HepG2 (cell line): ENCODE data around the gene ZNF777. TPM values are rescaled to one million over a fixed set of nuclear protein-coding genes. Genes with fewer than 3 reads are reported as not detected.

Experiments
- ATAC-seq: fragments of 200-7000 bp; cut with Tn5 transposase; 3 replicates; pipeline ENCODE4 v1.9.1; 2020; ENCODE audit warnings: mild to moderate bottlenecking, moderate library complexity
- BruUV-seq: library from RNA; stranded (reverse); fragments of 400-500 nt; replicated peaks from 2 replicates; lab custom pipeline; 2021; lab: Mats Ljungman, UMichigan
- CTCF ChIA-PET: fragments of 300-600 bp; formaldehyde crosslinking; extraction: SDS; loops from one replicate; lab custom pipeline; 2021; ENCODE audit warnings: low total read pairs, inconsistent platforms, low intra/inter-chr PET ratio; lab: Yijun Ruan, JAX
- POLR2A ChIA-PET: fragments of 350-600 bp; sonication (Branson Sonifier 250); formaldehyde crosslinking; loops from one replicate; lab custom pipeline; 2020; ENCODE audit warnings: antibody characterized with exemption, inconsistent platforms; lab: Yijun Ruan, JAX
- DNase-seq: peaks from one replicate; pipeline ENCODE4 v3.0.0-alpha.2; 2015; ENCODE audit warnings: low spot score
- FAIRE-seq: peaks from 3 replicates; lab custom pipeline; 2011; peaks lifted over from hg19 to GRCh38; lab: Jason Lieb, UNC
- H2AFZ ChIP-seq: one replicate; pipeline ENCODE4 v1.6.1; 2011; ENCODE audit warnings: low read length, inconsistent platforms
- H3K27ac ChIP-seq: fragments of 300-600 bp; 3 replicates; pipeline ENCODE4 v1.8.0; 2011; ENCODE audit warnings: mixed run types, mild to moderate bottlenecking, mixed read lengths, low read length, inconsistent platforms; ENCODE audit not compliant: insufficient read depth; ENCODE audit errors: extremely low read length
- H3K27me3 ChIP-seq, 2 experiments: fragments of 200-600 bp in 1 of 2; 2 replicates in 1 of 2; 3 replicates in 1 of 2; pipeline versions ENCODE4 v1.6.0 to v1.8.0; 2011; ENCODE audit warnings: low read length in 2 of 2, mild to moderate bottlenecking in 2 of 2, moderate library complexity in 2 of 2, inconsistent platforms in 1 of 2; ENCODE audit not compliant: insufficient read depth in 2 of 2, control insufficient read depth in 1 of 2
- H3K36me3 ChIP-seq, 2 experiments: fragments of 200-600 bp in 1 of 2; replicated peaks in 1 of 2; 2 replicates in 1 of 2; 3 replicates in 1 of 2; pipeline versions ENCODE4 v1.5.1 to v1.8.0; 2011; ENCODE audit warnings: low read length in 2 of 2, inconsistent platforms in 1 of 2; ENCODE audit not compliant: insufficient read depth in 2 of 2, control insufficient read depth in 1 of 2
- H3K4me1 ChIP-seq: 2 replicates; pipeline ENCODE4 v1.5.1; 2012; ENCODE audit warnings: low read length, inconsistent platforms; ENCODE audit not compliant: insufficient read depth
- H3K4me2 ChIP-seq: 2 replicates; pipeline ENCODE4 v1.6.0; 2011; ENCODE audit warnings: low read depth, low read length, inconsistent platforms
- H3K4me3 ChIP-seq, 3 experiments: fragments of 200-600 bp in 1 of 3; sonication (generic), shearing (Covaris generic) in 1 of 3; replicated peaks in 1 of 3; 2 replicates each; pipeline ENCODE4 v1.5.1; 2011 to 2016; ENCODE audit warnings: low read length in 3 of 3, inconsistent platforms in 2 of 3, low read depth in 2 of 3, mild to moderate bottlenecking in 2 of 3, control low read depth in 1 of 3, mixed read lengths in 1 of 3; ENCODE audit not compliant: insufficient read depth in 1 of 3
- H3K79me2 ChIP-seq: one replicate; pipeline ENCODE4 v1.6.1; 2011; ENCODE audit warnings: low read length, inconsistent platforms; ENCODE audit not compliant: insufficient read depth
- H3K9ac ChIP-seq: 2 replicates; pipeline ENCODE4 v1.6.0; 2011; ENCODE audit warnings: mild to moderate bottlenecking, low read depth, low read length, inconsistent platforms; ENCODE audit not compliant: insufficient read depth
- H3K9me3 ChIP-seq: 2 replicates; pipeline ENCODE4 v1.5.1; 2012; ENCODE audit warnings: mild to moderate bottlenecking, low read length
- H4K20me1 ChIP-seq: 2 replicates; pipeline ENCODE4 v1.6.0; 2011; ENCODE audit warnings: inconsistent platforms, mild to moderate bottlenecking, low read length, moderate library complexity; ENCODE audit not compliant: insufficient read depth
- BRCA1 ChIP-seq: sonication (generic); formaldehyde crosslinking; IDR thresholded peaks from 2 replicates; pipeline ENCODE4 v1.4.0; 2020; ENCODE audit warnings: missing genetic modification reagents
- JDP2 ChIP-seq: sonication (generic); formaldehyde crosslinking; IDR thresholded peaks from 2 replicates; pipeline ENCODE4 v1.8.1; 2022; ENCODE audit warnings: missing genetic modification reagents, borderline replicate concordance
- KLF15 ChIP-seq: sonication (generic); formaldehyde crosslinking; IDR thresholded peaks from 2 replicates; pipeline ENCODE4 v1.8.1; 2023; ENCODE audit warnings: borderline replicate concordance, mild to moderate bottlenecking, inconsistent platforms, missing genetic modification reagents, mixed read lengths
- RBFOX2 ChIP-seq: fragments of 200-400 bp; formaldehyde crosslinking; IDR thresholded peaks from 2 replicates; pipeline ENCODE4 v1.6.1; 2017; ENCODE audit warnings: low read depth, mild to moderate bottlenecking, low read length
- XRCC5 ChIP-seq: fragments of 200-400 bp; formaldehyde crosslinking; optimal IDR thresholded peaks from 2 replicates; pipeline ENCODE3; 2017; ENCODE audit warnings: mild to moderate bottlenecking, low read length
- YEATS2 ChIP-seq: sonication (generic); formaldehyde crosslinking; IDR thresholded peaks from 2 replicates; pipeline ENCODE4 v1.4.0; 2020; ENCODE audit warnings: missing genetic modification reagents, borderline replicate concordance
- ZMAT3 ChIP-seq: sonication (generic); formaldehyde crosslinking; conservative IDR thresholded peaks from 2 replicates; pipeline ENCODE4 v1.7.0; 2021; ENCODE audit warnings: missing genetic modification reagents
- ZNF337 ChIP-seq: sonication (generic); formaldehyde crosslinking; IDR thresholded peaks from 2 replicates; pipeline ENCODE4 v1.5.1; 2020; ENCODE audit warnings: missing genetic modification reagents, low read depth, mild to moderate bottlenecking, borderline replicate concordance
- ZNF564 ChIP-seq: sonication (generic); formaldehyde crosslinking; IDR thresholded peaks from 2 replicates; pipeline ENCODE4 v1.8.1; 2023; ENCODE audit warnings: mild to moderate bottlenecking, missing genetic modification reagents
- ZNF879 ChIP-seq: sonication (generic); formaldehyde crosslinking; IDR thresholded peaks from 2 replicates; pipeline ENCODE4 v1.8.1; 2023; ENCODE audit warnings: missing genetic modification reagents
- WGBS: methylation state at CpG from one replicate; pipeline ENCODE4 v1.1.6; 2017; ENCODE audit warnings: low lambda C conversion rate; 5-methylcytosine and 5-hydroxymethylcytosine counted together
- in situ Hi-C: cut with HindIII; loops from 2 replicates; pipeline ENCODE4 v1.10.0; 2017; ENCODE audit warnings: low pct_unique_long_range_greater_than_20kb; ENCODE audit not compliant: extremely low pct_ligation_motif_present
- intact Hi-C: fragments of 100-400 bp; cut with micrococcal nuclease; formaldehyde crosslinking; loops from one replicate; pipeline ENCODE4 v1.10.0; 2022; ENCODE audit not compliant: unreplicated experiment
- polyA plus RNA-seq, 8 experiments: library from polyadenylated mRNA; depleted of rRNA in 3 of 8; stranded (reverse) in 7 of 8; unstranded in 1 of 8; fragments of >200 nt; fragmentation: Illumina TruSeq in 4 of 8; extraction: Trizol in 4 of 8; gene quantifications; 2 replicates each; pipeline versions ENCODE4 v1.2.1 to v1.2.3, GENCODE V29; 2011 to 2016; ENCODE audit warnings: low read depth in 4 of 8, missing spikeins in 1 of 8, mixed read lengths in 1 of 8; ENCODE audit not compliant: insufficient read depth in 1 of 8
- total RNA-seq, 5 experiments: library from RNA; depleted of rRNA; stranded (reverse); fragments of >200 nt; fragmentation: Illumina TruSeq; extraction: Trizol; gene quantifications; 2 replicates each; pipeline ENCODE4 v1.2.3, GENCODE V29; 2016; ENCODE audit warnings: low read depth in 1 of 5

Gene ZNF777
- total and polyA plus RNA-seq, 2 of the 13 experiments (the other 11 are each of a cell fraction or from before 2014, with no cell fraction given): 3.8 to 6.0 TPM

- Histone ChIP-seq H3K9me3 (no peaks in the 10 kb centered on the region), H3K4me1 (peaks cover 12% of the 10 kb centered on the region), H3K4me2 (no peak overlapping the region), H2AFZ (no peak overlapping the region), H3K79me2 (peaks cover 12% of the 10 kb centered on the region), H3K27ac (no peak overlapping the region), H3K9ac (no peak overlapping the region), H3K4me3 (no peak overlapping the region), H3K27me3 (no peaks in the 10 kb centered on the region), H4K20me1 (no peaks in the 10 kb centered on the region; the same call in 1 of the 2 replicates), H3K36me3 (peaks cover 8 to 34% of the 10 kb centered on the region in 2 experiments)
- BruUV-seq: no TSS peak
- TF ChIP-seq ZMAT3 (CRISPR knock-in tag) (no peak), KLF15 (CRISPR knock-in tag) (no peak), BRCA1 (CRISPR knock-in tag) (no peak), ZNF337 (CRISPR knock-in tag) (no peak), ZNF879 (no peak), YEATS2 (no peak), XRCC5 (no peak), ZNF564 (CRISPR knock-in tag) (no peak), JDP2 (CRISPR knock-in tag) (no peak), RBFOX2 (no peak)
- 95% methylated on average over 11 of the region's 11 CpGs for WGBS
- POLR2A ChIA-PET: no interaction called here
- no peak for DNase-seq
- ATAC-seq: no peak
- no peak for FAIRE-seq
- intact Hi-C loops: no loop called here
- CTCF ChIA-PET: no interaction called here
- in situ Hi-C loops: no loop called here
These were observed 4.1 kb downstream of the ZNF777 start for GRCh38 chr7:149456506-149457421.
